ENCODE measurements around the gene ANKRD11. TPM values are rescaled to one million over a fixed set of nuclear protein-coding genes. Genes with fewer than 3 reads are reported as not detected.

The ANKRD11 gene
- total and polyA plus RNA-seq, 8 donors, result 43.9 to 74.0 (median 46.2) TPM

DNA sequence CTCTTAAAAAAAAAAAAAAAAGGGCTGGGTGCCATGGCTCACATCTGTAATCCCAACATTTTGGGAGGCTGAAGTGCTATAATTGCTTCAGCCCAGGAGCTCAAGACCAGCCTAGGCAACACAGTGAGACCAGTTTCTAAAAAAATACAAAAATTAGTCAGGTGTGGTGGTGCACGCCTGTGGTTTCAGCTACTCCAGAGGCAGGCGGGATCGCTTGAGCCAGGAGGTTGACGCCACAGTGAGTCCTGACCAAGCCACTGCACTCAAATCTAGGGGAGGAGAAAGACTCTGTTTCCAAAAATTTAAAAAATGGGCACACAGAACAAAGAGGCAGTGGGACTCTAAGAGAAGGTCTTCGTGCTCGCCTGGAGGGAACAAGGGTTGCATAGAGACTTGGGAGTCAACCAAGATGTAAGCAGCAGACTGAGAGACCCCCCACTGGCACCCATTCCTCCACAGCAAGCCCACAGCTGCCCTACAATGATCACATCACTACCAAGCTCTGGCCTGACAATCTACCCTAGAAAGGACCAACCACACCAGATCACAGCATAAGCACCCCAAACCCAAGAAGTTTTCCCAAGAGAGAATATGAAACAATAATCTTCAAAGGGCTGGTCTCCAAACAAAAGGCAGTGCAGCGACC lies 121.6 kb downstream of the ANKRD11 start:
- no peaks in the 10 kb centered on the region for H3K36me3 ChIP-seq
- no peak for TF ChIP-seq CTCF (IDR thresholded peaks at IDR 0.05)
- ATAC-seq (no peak), FAIRE-seq (no peak), DNase-seq (peak in 1 of 6 donors; percentile 24)
- no peak overlapping the region for H3K27ac ChIP-seq
- 97% methylated on average over 7 of the region's 7 CpGs for WGBS, 2 donors
- no peaks in the 10 kb centered on the region for H3K9me3 ChIP-seq
- no peak overlapping the region for H3K4me3 ChIP-seq
- no peaks in the 10 kb centered on the region for H3K27me3 ChIP-seq
- H3K4me1 ChIP-seq, result peaks cover 8 to 17% (median 15%) of the 10 kb centered on the region in 3 donors
- intact Hi-C loops (cut with DNase I), result no loop called here

DNA sequence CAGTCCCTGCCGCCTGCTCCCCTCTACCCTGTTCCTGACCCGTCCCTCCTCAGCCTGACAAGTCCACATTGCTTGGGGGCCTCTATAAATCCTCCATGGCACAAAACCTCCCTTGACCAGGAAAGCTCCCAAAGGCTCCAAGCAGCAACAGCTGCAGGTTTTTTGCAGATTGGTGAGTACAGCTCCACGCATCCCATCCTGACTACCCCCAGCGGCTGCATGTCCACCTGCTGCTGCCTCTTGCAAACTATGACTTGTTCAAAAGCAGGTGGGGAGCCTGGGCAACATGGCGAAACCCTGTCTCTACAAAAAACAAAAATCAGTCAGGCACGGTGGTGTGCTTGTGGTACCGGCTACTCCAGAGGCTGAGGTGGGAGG lies 122.8 kb downstream of the ANKRD11 start:
- intact Hi-C loops (cut with DNase I), result no loop called here
- H3K27me3 ChIP-seq, result no peaks in the 10 kb centered on the region
- H3K36me3 ChIP-seq, result no peaks in the 10 kb centered on the region
- DNase-seq, result peak in 1 of 6 donors; percentile 36
- ATAC-seq, result no peak
- no peak overlapping the region for H3K27ac ChIP-seq
- 95 to 98% methylated on average over 7 of the region's 7 CpGs for WGBS, 2 donors
- TF ChIP-seq CTCF (IDR thresholded peaks at IDR 0.05), result no peak
- H3K9me3 ChIP-seq, result no peaks in the 10 kb centered on the region
- peaks cover 14 to 25% (median 24%) of the 10 kb centered on the region in 3 donors for H3K4me1 ChIP-seq
- no peak overlapping the region for H3K4me3 ChIP-seq
- FAIRE-seq, result no peak

DNA sequence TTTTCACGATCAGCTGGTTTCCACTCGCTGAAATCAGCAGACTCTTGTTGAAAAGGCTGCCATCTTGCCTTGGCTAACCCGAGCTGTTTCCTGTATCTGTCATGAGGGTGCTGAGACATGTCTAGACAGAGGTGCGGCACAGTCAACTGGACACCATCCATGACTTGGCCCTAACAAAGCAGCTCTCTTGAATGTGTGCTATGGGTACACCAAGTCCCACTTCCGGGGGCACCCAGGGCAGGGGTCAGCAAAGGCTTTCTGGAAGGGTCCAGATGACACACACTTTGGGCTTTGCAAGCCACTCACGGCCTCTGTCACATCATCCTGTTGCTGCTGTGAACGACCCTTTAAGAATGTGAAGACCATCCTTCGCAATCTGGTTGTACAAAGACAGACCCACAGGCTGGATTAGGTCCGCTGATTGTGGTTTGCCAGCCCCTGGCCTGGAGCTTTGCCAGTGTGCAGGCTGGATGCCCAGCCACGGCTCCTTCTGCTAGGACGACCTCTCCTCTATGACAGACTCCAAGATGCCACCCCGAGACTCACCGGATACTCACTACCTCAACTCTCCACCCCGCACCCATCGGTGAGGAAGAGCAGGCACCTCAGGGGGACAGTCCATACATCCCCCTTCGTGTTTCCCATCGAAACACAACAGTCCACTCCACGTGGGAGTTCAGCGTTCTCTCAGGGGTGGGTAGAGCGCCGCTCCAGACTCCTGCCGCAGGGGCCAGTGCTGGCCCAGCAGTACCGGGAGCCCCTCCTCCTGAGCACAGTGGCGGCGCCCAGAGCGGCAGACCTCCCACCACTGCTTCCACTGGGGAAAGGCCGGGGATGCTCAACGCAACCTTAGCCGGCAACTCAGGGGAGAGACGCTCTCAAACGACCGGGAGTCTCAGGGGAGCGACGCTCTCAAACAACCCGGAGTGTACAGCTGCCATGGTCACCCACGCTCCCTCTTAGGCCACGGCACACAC lies 123.5 kb downstream of the ANKRD11 start:
- Histone ChIP-seq H3K9me3 (no peaks in the 10 kb centered on the region), H3K36me3 (no peaks in the 10 kb centered on the region), H3K27me3 (no peaks in the 10 kb centered on the region), H3K4me1 (peaks cover 18 to 30% (median 28%) of the 10 kb centered on the region in 3 donors), H3K27ac (no peak overlapping the region), H3K4me3 (no peak overlapping the region)
- peak in 2 of 6 donors; percentile 37 to 58 for DNase-seq
- intact Hi-C loops (cut with DNase I), result no loop called here
- no peak for TF ChIP-seq CTCF (IDR thresholded peaks at IDR 0.05)
- FAIRE-seq, result no peak
- no peak for ATAC-seq
- 91 to 92% methylated on average over 37 of the region's 37 CpGs for WGBS, 2 donors

GRCh38 chr16:89365996-89366395 lies 124.4 kb downstream of the ANKRD11 start:
- H3K9me3 ChIP-seq, result no peaks in the 10 kb centered on the region
- ATAC-seq, result no peak
- no peak overlapping the region for H3K27ac ChIP-seq
- no peaks in the 10 kb centered on the region for H3K36me3 ChIP-seq
- no peak overlapping the region for H3K4me3 ChIP-seq
- no peak for DNase-seq
- intact Hi-C loops (cut with DNase I), result no loop called here
- H3K27me3 ChIP-seq, result no peaks in the 10 kb centered on the region
- no peak for TF ChIP-seq CTCF (IDR thresholded peaks at IDR 0.05)
- peaks cover 27 to 38% (median 37%) of the 10 kb centered on the region in 3 donors for H3K4me1 ChIP-seq
- FAIRE-seq, result no peak
- 97 to 99% methylated on average over 5 of the region's 5 CpGs for WGBS, 2 donors

All from pancreas (tissue), 10 donors.